HG03432 (cell line): ENCODE measurements around the gene ACAA1.
"Not testable (repeated sequence)": the region's sequence is repeated elsewhere in the genome, so short reads cannot be mapped to it uniquely, and the experiment has no call there.

ENCODE experiments used
- ATAC-seq: cut with Tn5 transposase; IDR thresholded peaks from one replicate; pipeline ENCODE4 v1.9.1; 2021; ENCODE audit warnings: mild to moderate bottlenecking, moderate library complexity; ENCODE audit not compliant: unreplicated experiment

The ACAA1 gene

GRCh38 chr3:38107911-38108648 lies 28.8 kb downstream of the ACAA1 start:
- no peak for ATAC-seq

GRCh38 chr3:38105525-38105924 lies 31.4 kb downstream of the ACAA1 start:
- ATAC-seq: no peak

GRCh38 chr3:38102444-38102814 lies 34.5 kb downstream of the ACAA1 start:
- no peak for ATAC-seq

GRCh38 chr3:38101811-38102443 lies 35.0 kb downstream of the ACAA1 start:
- ATAC-seq: no peak

- ATAC-seq: no peak
These were observed 36.4 kb downstream of the ACAA1 start for GRCh38 chr3:38100498-38100897.

GRCh38 chr3:38099518-38099917 lies 37.4 kb downstream of the ACAA1 start:
- no peak for ATAC-seq

GRCh38 chr3:38098376-38098723 lies 38.6 kb downstream of the ACAA1 start:
- no peak for ATAC-seq

GRCh38 chr3:38097446-38098375 lies 39.2 kb downstream of the ACAA1 start:
- ATAC-seq: no peak

GRCh38 chr3:38095669-38096483 lies 41.1 kb downstream of the ACAA1 start:
- ATAC-seq: no peak

- ATAC-seq: no peak
These were observed 41.9 kb downstream of the ACAA1 start for GRCh38 chr3:38094999-38095398.

GRCh38 chr3:38090453-38090852 lies 46.5 kb downstream of the ACAA1 start:
- no peak for ATAC-seq

GRCh38 chr3:38089163-38089562 lies 47.8 kb downstream of the ACAA1 start:
- no peak for ATAC-seq

GRCh38 chr3:38088126-38089078 lies 48.5 kb downstream of the ACAA1 start:
- ATAC-seq: no peak

GRCh38 chr3:38087278-38087677 lies 49.6 kb downstream of the ACAA1 start:
- not testable (repeated sequence) for ATAC-seq

GRCh38 chr3:38086496-38086895 lies 50.4 kb downstream of the ACAA1 start:
- no peak for ATAC-seq

- ATAC-seq: no peak
These were observed 51.0 kb downstream of the ACAA1 start for GRCh38 chr3:38085943-38086324.

GRCh38 chr3:38085311-38085942 lies 51.5 kb downstream of the ACAA1 start:
- ATAC-seq: no peak

GRCh38 chr3:38084334-38085310 lies 52.3 kb downstream of the ACAA1 start:
- no peak for ATAC-seq
